ENCODE data around the gene CUL9. TPM values are rescaled to one million over a fixed set of nuclear protein-coding genes. Genes with fewer than 3 reads are reported as not detected.

CUL9 gene
- total and polyA plus RNA-seq, 2 experiments from 2014 or later: 2.6 to 11.3 TPM

- H3K9me3 Mint-ChIP-seq: no peaks in the 10 kb centered on the region; the same call in 2 of the 3 replicates
- no peaks in the 10 kb centered on the region for H3K36me3 Mint-ChIP-seq (ENCODE audit: low read depth)
- no peak overlapping the region for H3K4me3 Mint-ChIP-seq
- H3K4me1 ChIP-seq (ENCODE audit: insufficient read depth): peaks cover 14% of the 10 kb centered on the region
- peaks cover 7% of the 10 kb centered on the region; the same call in 1 of the 2 replicates for H3F3A ChIP-seq (replicated peaks; ENCODE audit: low read depth)
- H3K27me3 ChIP-seq (ENCODE audit: insufficient read depth): peaks cover 70% of the 10 kb centered on the region
- ATAC-seq: peak; percentile 3; the same call in 2 of the 3 replicates
- H3K9me2 ChIP-seq (ENCODE audit: insufficient read depth): no peaks in the 10 kb centered on the region
- H3K4me3 ChIP-seq: peak overlapping the region; percentile 50
- peak overlapping the region; percentile 71 for H3K4me2 ChIP-seq
- no peaks in the 10 kb centered on the region for H3K79me2 ChIP-seq (replicated peaks; ENCODE audit: insufficient read depth)
- no peak overlapping the region for H2AFZ ChIP-seq
- TF ChIP-seq ETS1 (IDR thresholded peaks at IDR 0.05) (no peak), CREB1 (CRISPR knock-in tag; IDR thresholded peaks at IDR 0.05; ENCODE audit: low read depth) (no peak), NANOG (IDR thresholded peaks at IDR 0.05; ENCODE audit: borderline replicate concordance) (no peak), POLR2AphosphoS5 (IDR thresholded peaks at IDR 0.05; ENCODE audit: low read depth) (no peak), ZNF114 (CRISPR knock-in tag; IDR thresholded peaks at IDR 0.05) (no peak), ZNF331 (CRISPR knock-in tag; IDR thresholded peaks at IDR 0.05; ENCODE audit: low read depth) (no peak), REST (IDR thresholded peaks at IDR 0.05; ENCODE audit: unreplicated experiment) (no peak), EZH2 (IDR thresholded peaks at IDR 0.05; ENCODE audit: low read depth, unreplicated experiment) (no peak), STAT1 (IDR thresholded peaks at IDR 0.05; ENCODE audit: unreplicated experiment) (no peak), ZNF462 (CRISPR knock-in tag; IDR thresholded peaks at IDR 0.05) (no peak)
- H3K36me3 ChIP-seq (ENCODE audit: insufficient read depth): no peaks in the 10 kb centered on the region
- H3K4me1 Mint-ChIP-seq: peaks cover 6% of the 10 kb centered on the region
- H3K27ac ChIP-seq (ENCODE audit: low read depth): no peak overlapping the region
- DNase-seq (ENCODE audit: low spot score): peak; percentile 44
- H3K27me3 Mint-ChIP-seq (ENCODE audit: insufficient read depth, low read depth, poor library complexity): peaks cover 16% of the 10 kb centered on the region
- H4K20me1 ChIP-seq (replicated peaks; ENCODE audit: insufficient read depth): no peaks in the 10 kb centered on the region
- no peak overlapping the region for H3K27ac Mint-ChIP-seq
Observed at GRCh38 chr6:43243664-43244321, 61.8 kb downstream of the CUL9 start.
